Measurements from ENCODE around the gene NEXMIF.
A peak's percentile ranks its signal among the peaks of the same experiment; 100 is the strongest.

GRCh38 chrX:74931214-74931613, 6.0 kb upstream of the NEXMIF start:
- no peak for TF ChIP-seq POLR2AphosphoS5 (IDR thresholded peaks at IDR 0.05; ENCODE audit: low read depth, low read length)
- no peak for TF ChIP-seq TAF1 (IDR thresholded peaks at IDR 0.05; ENCODE audit: borderline replicate concordance, insufficient read depth, low read length)
- peak; percentile 74 to 90 for TF ChIP-seq REST (IDR thresholded peaks at IDR 0.05; ENCODE audit: insufficient read depth in 1 of 2, low read depth in 2 of 2, low read length in 2 of 2)

All from PFSK-1 (cell line).